ENCODE data around the gene ZFAND5. TPM values are rescaled to one million over a fixed set of nuclear protein-coding genes. Genes with fewer than 3 reads are reported as not detected.

Gene ZFAND5
- total and polyA plus RNA-seq, 2 of the 13 experiments (the other 11 are each of a cell fraction or from before 2014, with no cell fraction given) = 53.4 to 60.2 TPM

GRCh38 chr9:72390907-72391306, 25.9 kb upstream of the ZFAND5 start (continued):
- TF ChIP-seq, protein P1, sequence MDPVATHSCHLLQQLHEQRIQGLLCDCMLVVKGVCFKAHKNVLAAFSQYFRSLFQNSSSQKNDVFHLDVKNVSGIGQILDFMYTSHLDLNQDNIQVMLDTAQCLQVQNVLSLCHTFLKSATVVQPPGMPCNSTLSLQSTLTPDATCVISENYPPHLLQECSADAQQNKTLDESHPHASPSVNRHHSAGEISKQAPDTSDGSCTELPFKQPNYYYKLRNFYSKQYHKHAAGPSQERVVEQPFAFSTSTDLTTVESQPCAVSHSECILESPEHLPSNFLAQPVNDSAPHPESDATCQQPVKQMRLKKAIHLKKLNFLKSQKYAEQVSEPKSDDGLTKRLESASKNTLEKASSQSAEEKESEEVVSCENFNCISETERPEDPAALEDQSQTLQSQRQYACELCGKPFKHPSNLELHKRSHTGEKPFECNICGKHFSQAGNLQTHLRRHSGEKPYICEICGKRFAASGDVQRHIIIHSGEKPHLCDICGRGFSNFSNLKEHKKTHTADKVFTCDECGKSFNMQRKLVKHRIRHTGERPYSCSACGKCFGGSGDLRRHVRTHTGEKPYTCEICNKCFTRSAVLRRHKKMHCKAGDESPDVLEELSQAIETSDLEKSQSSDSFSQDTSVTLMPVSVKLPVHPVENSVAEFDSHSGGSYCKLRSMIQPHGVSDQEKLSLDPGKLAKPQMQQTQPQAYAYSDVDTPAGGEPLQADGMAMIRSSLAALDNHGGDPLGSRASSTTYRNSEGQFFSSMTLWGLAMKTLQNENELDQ (CRISPR knock-in tag; IDR thresholded peaks at IDR 0.05; ENCODE audit: borderline replicate concordance) = no peak
- TF ChIP-seq, protein P2, sequence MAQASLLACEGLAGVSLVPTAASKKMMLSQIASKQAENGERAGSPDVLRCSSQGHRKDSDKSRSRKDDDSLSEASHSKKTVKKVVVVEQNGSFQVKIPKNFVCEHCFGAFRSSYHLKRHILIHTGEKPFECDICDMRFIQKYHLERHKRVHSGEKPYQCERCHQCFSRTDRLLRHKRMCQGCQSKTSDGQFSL (CRISPR knock-in tag; IDR thresholded peaks at IDR 0.05) = no peak
- TF ChIP-seq RELA (CRISPR knock-in tag; IDR thresholded peaks at IDR 0.05) (no peak), ZNF777 (CRISPR knock-in tag; IDR thresholded peaks at IDR 0.05) (no peak), ZNF350 (CRISPR knock-in tag; IDR thresholded peaks at IDR 0.05; ENCODE audit: borderline replicate concordance, low read depth) (no peak), ZBTB39 (CRISPR knock-in tag; IDR thresholded peaks at IDR 0.05) (no peak)
- TF ChIP-seq, protein P3, sequence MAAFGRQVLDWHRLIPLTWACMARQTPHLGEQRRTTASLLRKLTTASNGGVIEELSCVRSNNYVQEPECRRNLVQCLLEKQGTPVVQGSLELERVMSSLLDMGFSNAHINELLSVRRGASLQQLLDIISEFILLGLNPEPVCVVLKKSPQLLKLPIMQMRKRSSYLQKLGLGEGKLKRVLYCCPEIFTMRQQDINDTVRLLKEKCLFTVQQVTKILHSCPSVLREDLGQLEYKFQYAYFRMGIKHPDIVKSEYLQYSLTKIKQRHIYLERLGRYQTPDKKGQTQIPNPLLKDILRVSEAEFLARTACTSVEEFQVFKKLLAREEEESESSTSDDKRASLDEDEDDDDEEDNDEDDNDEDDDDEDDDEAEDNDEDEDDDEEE (CRISPR knock-in tag; IDR thresholded peaks at IDR 0.05) = no peak

- no TSS peak for BruUV-seq (replicated peaks)
- no peaks in the 10 kb centered on the region for H3K36me3 ChIP-seq (replicated peaks in 1 of 2; ENCODE audit: control insufficient read depth in 1 of 2, insufficient read depth in 2 of 2, low read length in 2 of 2)
- in situ Hi-C loops (cut with HindIII; ENCODE audit: extremely low pct_ligation_motif_present, low pct_unique_long_range_greater_than_20kb) (no loop called here), intact Hi-C loops (cut with micrococcal nuclease; ENCODE audit: unreplicated experiment) (no loop called here)
- no peaks in the 10 kb centered on the region for H4K20me1 ChIP-seq (ENCODE audit: insufficient read depth, low read length)
- H3K4me1 ChIP-seq (ENCODE audit: insufficient read depth, low read length) = peaks cover 12% of the 10 kb centered on the region; the same call in 1 of the 2 replicates
- no peak overlapping the region for H3K4me3 ChIP-seq (replicated peaks in 1 of 3; ENCODE audit: insufficient read depth in 1 of 3, low read depth in 2 of 3, low read length in 3 of 3)
- DNase-seq (ENCODE audit: low spot score) (no peak), ATAC-seq (no peak), FAIRE-seq (no peak)
- CTCF ChIA-PET (ENCODE audit: low intra/inter-chr PET ratio, low total read pairs) = no interaction called here
- H3K9ac ChIP-seq (ENCODE audit: insufficient read depth, low read depth, low read length) = no peak overlapping the region
- H3K9me3 ChIP-seq (ENCODE audit: low read length) = no peaks in the 10 kb centered on the region
- H3K4me2 ChIP-seq (ENCODE audit: low read depth, low read length) = no peak overlapping the region
- no peaks in the 10 kb centered on the region for H3K27me3 ChIP-seq (ENCODE audit: control insufficient read depth in 1 of 2, insufficient read depth in 2 of 2, low read length in 2 of 2)
- 0% methylated on average over 1 of the region's 1 CpG for whole genome bisulfite sequencing (ENCODE audit: low lambda C conversion rate)
- no peaks in the 10 kb centered on the region for H3K79me2 ChIP-seq (ENCODE audit: insufficient read depth, low read length)
- no peak overlapping the region for H2AFZ ChIP-seq (ENCODE audit: low read length)
- POLR2A ChIA-PET = no interaction called here
- no peak overlapping the region for H3K27ac ChIP-seq (ENCODE audit: extremely low read length, insufficient read depth, low read length)
- no peak for TF ChIP-seq ONECUT2 (CRISPR knock-in tag; IDR thresholded peaks at IDR 0.05)
- TF ChIP-seq GZF1 (CRISPR knock-in tag; IDR thresholded peaks at IDR 0.05) = no peak
- no peak for TF ChIP-seq HMGXB3 (CRISPR knock-in tag; IDR thresholded peaks at IDR 0.05; ENCODE audit: borderline replicate concordance)
- TF ChIP-seq, protein P4, sequence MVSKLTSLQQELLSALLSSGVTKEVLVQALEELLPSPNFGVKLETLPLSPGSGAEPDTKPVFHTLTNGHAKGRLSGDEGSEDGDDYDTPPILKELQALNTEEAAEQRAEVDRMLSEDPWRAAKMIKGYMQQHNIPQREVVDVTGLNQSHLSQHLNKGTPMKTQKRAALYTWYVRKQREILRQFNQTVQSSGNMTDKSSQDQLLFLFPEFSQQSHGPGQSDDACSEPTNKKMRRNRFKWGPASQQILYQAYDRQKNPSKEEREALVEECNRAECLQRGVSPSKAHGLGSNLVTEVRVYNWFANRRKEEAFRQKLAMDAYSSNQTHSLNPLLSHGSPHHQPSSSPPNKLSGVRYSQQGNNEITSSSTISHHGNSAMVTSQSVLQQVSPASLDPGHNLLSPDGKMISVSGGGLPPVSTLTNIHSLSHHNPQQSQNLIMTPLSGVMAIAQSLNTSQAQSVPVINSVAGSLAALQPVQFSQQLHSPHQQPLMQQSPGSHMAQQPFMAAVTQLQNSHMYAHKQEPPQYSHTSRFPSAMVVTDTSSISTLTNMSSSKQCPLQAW (CRISPR knock-in tag; IDR thresholded peaks at IDR 0.05) = no peak
Measured at GRCh38 chr9:72386186-72386585, 21.2 kb upstream of the ZFAND5 start.

Data from HepG2 (cell line).